ENCODE measurements around the gene CENPN. TPM values are rescaled to one million over a fixed set of nuclear protein-coding genes. Genes with fewer than 3 reads are reported as not detected.

CENPN gene
- total RNA-seq, 4 donors from 2014 or later, result 4.9 to 12.7 (median 8.5) TPM

DNA sequence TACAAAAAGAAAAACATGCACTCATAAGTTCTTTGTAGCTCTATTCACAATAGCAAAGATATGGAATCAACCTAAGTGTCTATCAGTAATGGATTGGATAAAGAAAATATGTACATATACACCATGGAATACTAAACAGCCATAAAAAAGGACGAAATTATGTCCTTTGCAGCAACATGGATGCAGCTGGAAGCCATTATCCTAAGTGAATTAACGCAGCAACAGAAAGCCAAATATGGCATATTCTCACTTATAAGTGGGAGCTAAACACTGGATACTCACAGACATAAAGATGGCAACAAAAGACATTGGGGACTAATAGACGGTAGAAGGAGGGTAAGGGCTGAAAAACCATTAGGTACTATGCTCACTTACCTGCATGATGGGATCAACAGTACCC lies 6.1 kb upstream of the CENPN start:
- in situ Hi-C loops (cut with MboI; ENCODE audit: low pct_ligation_motif_present in 1 of 4, low pct_unique_long_range_greater_than_20kb in 1 of 4, low sequenced_read_pairs in 3 of 4), result loop anchor here in 1 of 4 donors (25.0 kb wide), 1 partner anchor 311 kb away; the partner anchor contains the start of gene GAN
- no peaks in the 10 kb centered on the region for H3K36me3 ChIP-seq
- no peaks in the 10 kb centered on the region for H3K27me3 ChIP-seq
- no peak overlapping the region for H3K27ac ChIP-seq
- no peaks in the 10 kb centered on the region for H3K9me3 ChIP-seq
- H3K4me1 ChIP-seq, result peaks cover 7 to 43% (median 32%) of the 10 kb centered on the region in 4 donors
- intact Hi-C loops (cut with DNase I; ENCODE audit: low total_unique reads), result loop anchor here (10.0 kb wide), 2 partner anchors 94 to 1236 kb away; partner anchors contain the start of gene GCSH
- TF ChIP-seq EP300 (IDR thresholded peaks at IDR 0.05; ENCODE audit: low read depth) (no peak), POLR2A (IDR thresholded peaks at IDR 0.05) (no peak), POLR2AphosphoS5 (IDR thresholded peaks at IDR 0.05) (no peak)
- TF ChIP-seq, protein P1, sequence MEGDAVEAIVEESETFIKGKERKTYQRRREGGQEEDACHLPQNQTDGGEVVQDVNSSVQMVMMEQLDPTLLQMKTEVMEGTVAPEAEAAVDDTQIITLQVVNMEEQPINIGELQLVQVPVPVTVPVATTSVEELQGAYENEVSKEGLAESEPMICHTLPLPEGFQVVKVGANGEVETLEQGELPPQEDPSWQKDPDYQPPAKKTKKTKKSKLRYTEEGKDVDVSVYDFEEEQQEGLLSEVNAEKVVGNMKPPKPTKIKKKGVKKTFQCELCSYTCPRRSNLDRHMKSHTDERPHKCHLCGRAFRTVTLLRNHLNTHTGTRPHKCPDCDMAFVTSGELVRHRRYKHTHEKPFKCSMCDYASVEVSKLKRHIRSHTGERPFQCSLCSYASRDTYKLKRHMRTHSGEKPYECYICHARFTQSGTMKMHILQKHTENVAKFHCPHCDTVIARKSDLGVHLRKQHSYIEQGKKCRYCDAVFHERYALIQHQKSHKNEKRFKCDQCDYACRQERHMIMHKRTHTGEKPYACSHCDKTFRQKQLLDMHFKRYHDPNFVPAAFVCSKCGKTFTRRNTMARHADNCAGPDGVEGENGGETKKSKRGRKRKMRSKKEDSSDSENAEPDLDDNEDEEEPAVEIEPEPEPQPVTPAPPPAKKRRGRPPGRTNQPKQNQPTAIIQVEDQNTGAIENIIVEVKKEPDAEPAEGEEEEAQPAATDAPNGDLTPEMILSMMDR (IDR thresholded peaks at IDR 0.05), result no peak
- no peak overlapping the region for H3K4me3 ChIP-seq
- DNase-seq, result no peak
- WGBS, 2 donors (ENCODE audit: low coverage in 1 of 2), result 91 to 98% methylated on average over 3 of the region's 3 CpGs

DNA sequence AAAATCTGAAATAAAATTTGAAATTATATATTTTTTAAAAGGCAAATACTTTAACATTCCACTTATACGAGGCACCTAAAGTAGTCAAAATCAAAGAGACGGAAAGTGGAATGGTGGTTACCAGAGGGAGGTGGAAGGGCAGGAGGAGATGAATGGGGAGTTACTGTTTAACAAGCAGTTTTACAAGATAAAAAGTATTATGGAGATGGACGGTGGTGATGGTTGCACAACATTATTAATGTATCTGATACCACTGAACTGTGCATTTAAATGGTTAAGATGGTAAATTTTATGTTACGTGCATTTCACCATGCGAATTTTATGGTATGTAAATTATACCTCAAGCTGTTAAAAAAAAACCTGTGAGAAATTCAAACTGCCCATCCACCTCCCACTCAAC lies 5.7 kb upstream of the CENPN start:
- Histone ChIP-seq H3K36me3 (no peaks in the 10 kb centered on the region), H3K9me3 (no peaks in the 10 kb centered on the region), H3K4me3 (no peak overlapping the region), H3K27me3 (no peaks in the 10 kb centered on the region), H3K4me1 (peaks cover 7 to 39% (median 31%) of the 10 kb centered on the region in 4 donors), H3K27ac (no peak overlapping the region)
- intact Hi-C loops (cut with DNase I; ENCODE audit: low total_unique reads) (loop anchor here (10.0 kb wide), 2 partner anchors 93 to 1237 kb away; partner anchors contain the start of gene GCSH), in situ Hi-C loops (cut with MboI; ENCODE audit: low pct_ligation_motif_present in 1 of 4, low pct_unique_long_range_greater_than_20kb in 1 of 4, low sequenced_read_pairs in 3 of 4) (loop anchor here in 1 of 4 donors (25.0 kb wide), 1 partner anchor 311 kb away; the partner anchor contains the start of gene GAN)
- WGBS, 2 donors (ENCODE audit: low coverage in 1 of 2), result 52 to 57% methylated on average over 5 of the region's 5 CpGs
- TF ChIP-seq POLR2A (IDR thresholded peaks at IDR 0.05) (no peak), POLR2AphosphoS5 (IDR thresholded peaks at IDR 0.05) (no peak), EP300 (IDR thresholded peaks at IDR 0.05; ENCODE audit: low read depth) (no peak)
- TF ChIP-seq, protein P1 (IDR thresholded peaks at IDR 0.05), result no peak
- DNase-seq, result no peak

DNA sequence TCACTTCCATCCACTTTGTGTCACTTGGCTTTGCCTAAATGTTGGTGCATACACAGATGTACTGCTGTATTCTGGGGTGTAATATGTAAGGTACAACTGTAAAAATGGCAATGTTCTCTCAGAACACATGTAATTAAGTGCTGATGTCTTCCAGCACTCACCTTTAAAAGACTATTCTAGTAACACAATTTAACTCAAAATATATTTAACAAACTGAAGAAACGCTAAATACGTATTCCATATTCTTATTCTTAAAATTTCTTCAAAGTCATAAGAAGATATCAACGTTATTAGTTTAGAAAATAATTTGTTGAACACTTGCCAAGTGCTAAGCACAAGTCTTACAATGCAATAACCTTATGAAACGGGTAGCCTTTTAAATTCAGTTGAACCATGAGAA lies 4.0 kb upstream of the CENPN start:
- in situ Hi-C loops (cut with MboI; ENCODE audit: low pct_ligation_motif_present in 1 of 4, low pct_unique_long_range_greater_than_20kb in 1 of 4, low sequenced_read_pairs in 3 of 4), result loop anchor here in 1 of 4 donors (25.0 kb wide), 1 partner anchor 309 kb away; the partner anchor contains the start of gene GAN
- H3K36me3 ChIP-seq, result no peaks in the 10 kb centered on the region
- no peak overlapping the region for H3K27ac ChIP-seq
- intact Hi-C loops (cut with DNase I; ENCODE audit: low total_unique reads), result loop anchor here (10.0 kb wide), 2 partner anchors 92 to 1238 kb away; partner anchors contain the start of gene GCSH
- no peak for DNase-seq
- H3K4me3 ChIP-seq, result no peak overlapping the region
- H3K27me3 ChIP-seq, result no peaks in the 10 kb centered on the region
- WGBS, 2 donors (ENCODE audit: low coverage in 1 of 2), result 78 to 91% methylated on average over 4 of the region's 4 CpGs
- no peaks in the 10 kb centered on the region for H3K9me3 ChIP-seq
- peaks cover 4 to 26% (median 19%) of the 10 kb centered on the region in 4 donors for H3K4me1 ChIP-seq
- TF ChIP-seq, protein P1 (IDR thresholded peaks at IDR 0.05), result no peak
- no peak for TF ChIP-seq POLR2AphosphoS5 (IDR thresholded peaks at IDR 0.05)
- TF ChIP-seq POLR2A (IDR thresholded peaks at IDR 0.05), result no peak
- no peak for TF ChIP-seq EP300 (IDR thresholded peaks at IDR 0.05; ENCODE audit: low read depth)

DNA sequence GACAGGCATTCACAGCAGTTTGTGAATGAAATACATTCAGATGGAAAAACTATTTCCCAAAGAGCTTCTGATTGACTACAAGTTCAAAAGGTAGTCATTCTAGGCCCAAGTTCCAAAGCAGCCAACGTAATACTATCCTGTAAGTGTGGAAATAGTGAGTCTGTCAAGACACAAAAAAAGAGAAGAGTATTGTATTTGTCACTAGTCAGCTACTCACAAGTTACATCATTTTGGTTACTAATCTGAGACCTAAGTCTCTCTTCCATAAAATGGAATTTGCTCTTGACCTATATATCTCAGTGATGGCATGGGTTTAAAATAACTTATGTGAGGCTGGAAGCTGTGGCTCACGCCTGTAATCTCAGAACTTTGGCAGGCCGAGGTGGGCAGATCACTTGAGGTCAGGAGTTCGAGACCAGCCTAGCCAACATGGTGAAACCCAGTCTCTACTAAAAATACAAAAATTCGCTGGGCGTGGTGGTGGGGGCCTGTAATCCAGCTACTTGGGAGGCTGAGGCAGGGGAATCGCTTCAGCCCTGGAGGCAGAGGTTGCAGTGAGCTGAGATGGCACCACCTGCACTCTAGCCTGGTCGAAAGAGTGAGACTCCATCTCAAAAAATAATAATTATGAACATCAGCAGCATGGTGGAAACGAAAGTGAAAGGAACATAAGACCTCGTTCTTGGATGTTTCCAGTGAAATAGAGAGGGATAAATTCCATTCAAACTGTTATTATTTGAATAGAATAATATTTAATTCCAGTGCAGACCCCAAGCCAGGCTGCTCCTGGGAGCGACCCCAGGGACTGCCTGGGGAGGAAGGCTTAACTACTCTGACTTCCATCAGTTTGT lies 3.2 kb upstream of the CENPN start:
- Histone ChIP-seq H3K27me3 (no peaks in the 10 kb centered on the region), H3K4me3 (peak overlapping the region in 1 of 4 donors; percentile 38), H3K4me1 (peaks cover 4 to 29% (median 21%) of the 10 kb centered on the region in 4 donors), H3K9me3 (no peaks in the 10 kb centered on the region), H3K36me3 (no peaks in the 10 kb centered on the region), H3K27ac (peak overlapping the region; percentile 26 to 100 (median 97))
- 59 to 71% methylated on average over 10 to 11 of the region's 11 CpGs for WGBS, 2 donors (ENCODE audit: low coverage in 1 of 2)
- in situ Hi-C loops (cut with MboI; ENCODE audit: low pct_ligation_motif_present in 1 of 4, low pct_unique_long_range_greater_than_20kb in 1 of 4, low sequenced_read_pairs in 3 of 4), result loop anchor here in 1 of 4 donors (25.0 kb wide), 1 partner anchor 308 kb away; the partner anchor contains the start of gene GAN
- TF ChIP-seq EP300 (IDR thresholded peaks at IDR 0.05; ENCODE audit: low read depth) (no peak), POLR2A (IDR thresholded peaks at IDR 0.05) (no peak), POLR2AphosphoS5 (IDR thresholded peaks at IDR 0.05) (no peak)
- TF ChIP-seq, protein P1 (IDR thresholded peaks at IDR 0.05), result no peak
- intact Hi-C loops (cut with DNase I; ENCODE audit: low total_unique reads), result loop anchor here (10.0 kb wide), 2 partner anchors 91 to 1239 kb away; partner anchors contain the start of gene GCSH
- DNase-seq, result no peak
